Fibroblast of lung (primary cell): ENCODE measurements around the gene SH3PXD2A. TPM values are rescaled to one million over a fixed set of nuclear protein-coding genes. Genes with fewer than 3 reads are reported as not detected.

Experiments
- DNase-seq, 2 donors: peaks; one replicate each; pipeline versions ENCODE4 v3.0.0 to v3.0.0-alpha.2; 2010; ENCODE audit warnings: low read depth in 2 of 2
- H2AFZ ChIP-seq: 2 replicates; pipeline ENCODE4 v1.5.1; 2012; ENCODE audit warnings: low read length, control low read depth, inconsistent platforms
- H3K27ac ChIP-seq: 2 replicates; pipeline ENCODE4 v1.5.1; 2011; ENCODE audit warnings: low read length, control low read depth; ENCODE audit not compliant: insufficient read depth
- H3K27me3 ChIP-seq: 2 replicates; pipeline ENCODE4 v1.5.1; 2011; ENCODE audit warnings: mild to moderate bottlenecking, low read length; ENCODE audit not compliant: control insufficient read depth, insufficient read depth
- H3K36me3 ChIP-seq: 2 replicates; pipeline ENCODE4 v1.5.1; 2011; ENCODE audit warnings: low read length; ENCODE audit not compliant: control insufficient read depth, insufficient read depth
- H3K4me1 ChIP-seq: 2 replicates; pipeline ENCODE4 v1.5.1; 2011; ENCODE audit warnings: low read length; ENCODE audit not compliant: control insufficient read depth, insufficient read depth; ENCODE audit errors: extremely low read depth
- H3K4me2 ChIP-seq: 2 replicates; pipeline ENCODE4 v1.5.1; 2011; ENCODE audit warnings: low read length, control low read depth; ENCODE audit not compliant: insufficient read depth; ENCODE audit errors: extremely low read depth
- H3K4me3 ChIP-seq, 4 experiments: fragments of 200-600 bp in 1 of 4; sonication (generic) in 1 of 4; replicated peaks in 1 of 4; 2 replicates each; pipeline ENCODE4 v1.5.1; 2011 to 2016; ENCODE audit warnings: low read length in 4 of 4, low read depth in 3 of 4, mild to moderate bottlenecking in 3 of 4, control low read depth in 2 of 4, inconsistent platforms in 1 of 4, mixed read lengths in 1 of 4; ENCODE audit not compliant: insufficient read depth in 1 of 4; ENCODE audit errors: control extremely low read depth in 1 of 4
- H3K79me2 ChIP-seq: 2 replicates; pipeline ENCODE4 v1.5.1; 2012; ENCODE audit warnings: mild to moderate bottlenecking, low read length, inconsistent platforms; ENCODE audit not compliant: control insufficient read depth, insufficient read depth
- H3K9ac ChIP-seq: 2 replicates; pipeline ENCODE4 v1.5.1; 2011; ENCODE audit warnings: mild to moderate bottlenecking, low read length, control low read depth; ENCODE audit not compliant: insufficient read depth
- H3K9me3 ChIP-seq: 2 replicates; pipeline ENCODE4 v1.5.1; 2012; ENCODE audit warnings: low read depth, low read length; ENCODE audit not compliant: control insufficient read depth, insufficient read depth
- H4K20me1 ChIP-seq: 2 replicates; pipeline ENCODE4 v1.5.1; 2011; ENCODE audit warnings: low read length; ENCODE audit not compliant: control insufficient read depth, insufficient read depth; ENCODE audit errors: extremely low read depth
- EZH2 ChIP-seq: IDR thresholded peaks from 2 replicates; pipeline ENCODE4 v1.5.1; 2012; ENCODE audit warnings: low read length, control low read depth, mild to moderate bottlenecking; ENCODE audit errors: missing control alignments
- polyA plus RNA-seq, 2 donors: library from polyadenylated mRNA; depleted of rRNA in 1 of 2; stranded (reverse) in 1 of 2; unstranded in 1 of 2; fragments of >200 nt; gene quantifications; 2 replicates each; pipeline ENCODE4 v1.2.1, GENCODE V29; 2011 to 2012; ENCODE audit warnings: missing spikeins in 1 of 2
- total RNA-seq: library from RNA; depleted of rRNA; stranded (reverse); fragments of >200 nt; gene quantifications from 2 replicates; pipeline ENCODE4 v1.2.1, GENCODE V29; 2014
- TF ChIP-seq, protein P1 (sequence below), 2 donors: IDR thresholded peaks in 1 of 2; conservative IDR thresholded peaks in 1 of 2; 1 replicate in 1 of 2; 2 replicates in 1 of 2; pipeline ENCODE4 v1.5.1; 2011 to 2012; ENCODE audit warnings: low read length in 2 of 2, control low read depth in 1 of 2, inconsistent platforms in 1 of 2, low read depth in 1 of 2, mild to moderate bottlenecking in 1 of 2

The SH3PXD2A gene
- total and polyA plus RNA-seq, 2 donors (not counting 1 experiment from before 2014, with no cell fraction given): 25.5 to 33.2 TPM

DNA sequence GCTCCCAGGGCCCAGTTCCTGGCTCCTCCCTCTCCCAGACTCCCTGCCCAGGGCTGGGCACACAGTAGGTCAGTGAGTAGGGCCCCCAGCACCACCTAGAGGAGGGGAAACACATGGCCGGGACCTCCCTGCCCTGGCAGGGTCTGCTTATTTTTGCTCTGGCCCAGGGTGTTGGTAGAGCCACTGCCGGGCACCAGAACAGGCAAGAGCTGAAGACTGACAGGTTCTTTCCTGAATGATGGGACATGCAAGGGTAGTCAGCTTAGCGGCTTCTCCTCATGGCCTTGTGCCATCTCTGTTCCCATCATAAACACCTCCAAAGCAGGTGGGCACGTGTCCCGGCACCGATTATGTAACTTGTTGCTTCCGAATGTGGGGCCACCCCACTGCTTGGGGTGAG lies 275.4 kb downstream of the SH3PXD2A start:
- H2AFZ ChIP-seq: no peak overlapping the region
- no peak for DNase-seq
- no peak for TF ChIP-seq EZH2
- TF ChIP-seq, protein P1, sequence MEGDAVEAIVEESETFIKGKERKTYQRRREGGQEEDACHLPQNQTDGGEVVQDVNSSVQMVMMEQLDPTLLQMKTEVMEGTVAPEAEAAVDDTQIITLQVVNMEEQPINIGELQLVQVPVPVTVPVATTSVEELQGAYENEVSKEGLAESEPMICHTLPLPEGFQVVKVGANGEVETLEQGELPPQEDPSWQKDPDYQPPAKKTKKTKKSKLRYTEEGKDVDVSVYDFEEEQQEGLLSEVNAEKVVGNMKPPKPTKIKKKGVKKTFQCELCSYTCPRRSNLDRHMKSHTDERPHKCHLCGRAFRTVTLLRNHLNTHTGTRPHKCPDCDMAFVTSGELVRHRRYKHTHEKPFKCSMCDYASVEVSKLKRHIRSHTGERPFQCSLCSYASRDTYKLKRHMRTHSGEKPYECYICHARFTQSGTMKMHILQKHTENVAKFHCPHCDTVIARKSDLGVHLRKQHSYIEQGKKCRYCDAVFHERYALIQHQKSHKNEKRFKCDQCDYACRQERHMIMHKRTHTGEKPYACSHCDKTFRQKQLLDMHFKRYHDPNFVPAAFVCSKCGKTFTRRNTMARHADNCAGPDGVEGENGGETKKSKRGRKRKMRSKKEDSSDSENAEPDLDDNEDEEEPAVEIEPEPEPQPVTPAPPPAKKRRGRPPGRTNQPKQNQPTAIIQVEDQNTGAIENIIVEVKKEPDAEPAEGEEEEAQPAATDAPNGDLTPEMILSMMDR (conservative IDR thresholded peaks at IDR 0.05 in 1 of 2, IDR thresholded peaks at IDR 0.05 in 1 of 2; ENCODE audit: low read depth in 1 of 2, low read length in 2 of 2): no peak
- H3K4me2 ChIP-seq: no peak overlapping the region
- H3K4me3 ChIP-seq: no peak overlapping the region
- H3K4me1 ChIP-seq: no peaks in the 10 kb centered on the region
- H3K9me3 ChIP-seq: no peaks in the 10 kb centered on the region
- no peaks in the 10 kb centered on the region for H3K36me3 ChIP-seq
- H3K27me3 ChIP-seq: peaks cover 19% of the 10 kb centered on the region
- no peaks in the 10 kb centered on the region for H4K20me1 ChIP-seq
- H3K27ac ChIP-seq: no peak overlapping the region
- no peaks in the 10 kb centered on the region for H3K79me2 ChIP-seq
- H3K9ac ChIP-seq: no peak overlapping the region

DNA sequence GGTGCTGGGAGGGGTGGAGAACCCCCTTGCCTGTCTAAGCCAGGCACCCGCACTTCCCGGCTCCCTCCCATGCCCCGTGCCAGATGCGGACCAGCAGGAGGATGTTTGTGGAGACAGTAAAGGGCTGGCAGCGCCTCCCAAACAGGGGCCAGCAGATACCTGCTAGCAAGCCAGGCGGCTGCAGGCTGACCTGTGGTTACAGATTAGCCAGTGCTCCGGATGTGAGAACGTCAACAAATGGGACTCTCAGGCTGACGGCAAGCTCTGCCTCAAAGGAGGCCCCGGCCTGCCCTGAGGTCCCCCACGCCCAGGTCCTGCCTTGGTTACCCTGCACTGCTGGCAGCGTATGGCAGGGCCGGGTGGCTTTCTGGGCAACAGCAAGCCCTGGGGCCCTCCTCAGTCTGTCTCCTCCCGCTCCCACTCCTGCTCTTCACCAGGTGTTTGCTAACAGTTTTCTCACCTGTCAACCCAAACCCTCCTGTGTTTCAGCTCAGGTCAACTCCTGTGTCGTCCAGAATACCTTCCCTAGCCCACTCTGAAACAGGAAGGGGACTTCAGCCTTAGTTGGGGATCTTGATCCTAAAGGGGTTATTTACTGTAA lies 276.5 kb downstream of the SH3PXD2A start:
- no peak for DNase-seq
- no peak overlapping the region for H3K27ac ChIP-seq
- no peak for TF ChIP-seq EZH2
- TF ChIP-seq, protein P1 (conservative IDR thresholded peaks at IDR 0.05 in 1 of 2, IDR thresholded peaks at IDR 0.05 in 1 of 2; ENCODE audit: low read depth in 1 of 2, low read length in 2 of 2): no peak
- H3K9me3 ChIP-seq: no peaks in the 10 kb centered on the region
- no peak overlapping the region for H2AFZ ChIP-seq
- no peaks in the 10 kb centered on the region for H3K36me3 ChIP-seq
- H3K4me3 ChIP-seq: no peak overlapping the region
- no peaks in the 10 kb centered on the region for H3K4me1 ChIP-seq
- no peaks in the 10 kb centered on the region for H3K79me2 ChIP-seq
- H3K27me3 ChIP-seq: peaks cover 19% of the 10 kb centered on the region
- H3K9ac ChIP-seq: no peak overlapping the region
- H4K20me1 ChIP-seq: no peaks in the 10 kb centered on the region
- H3K4me2 ChIP-seq: no peak overlapping the region

DNA sequence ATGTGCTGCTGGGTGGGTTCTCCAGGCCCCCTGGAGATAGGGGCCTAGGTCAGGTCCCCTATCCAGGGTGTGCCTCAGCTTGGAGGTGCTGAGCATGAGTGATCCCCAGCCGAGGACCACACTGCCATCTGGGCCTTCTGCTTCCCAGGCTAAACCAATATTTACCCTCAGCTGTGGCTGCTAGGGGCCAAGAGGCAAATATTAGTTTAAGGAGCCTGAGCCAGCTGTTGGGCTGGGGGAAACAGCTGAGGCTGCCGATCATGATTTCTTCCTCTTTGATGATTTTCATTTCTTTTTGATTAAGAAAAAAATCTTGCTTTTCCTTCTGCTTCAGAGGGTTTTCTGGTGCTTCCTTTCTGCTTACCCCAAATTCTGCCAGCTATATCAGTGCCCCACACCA lies 278.5 kb downstream of the SH3PXD2A start:
- Histone ChIP-seq H3K4me1 (no peaks in the 10 kb centered on the region), H3K9me3 (no peaks in the 10 kb centered on the region), H3K9ac (no peak overlapping the region), H2AFZ (no peak overlapping the region), H4K20me1 (no peaks in the 10 kb centered on the region), H3K79me2 (no peaks in the 10 kb centered on the region), H3K36me3 (no peaks in the 10 kb centered on the region), H3K4me3 (no peak overlapping the region), H3K27me3 (peaks cover 21% of the 10 kb centered on the region), H3K4me2 (no peak overlapping the region), H3K27ac (no peak overlapping the region)
- TF ChIP-seq EZH2: no peak
- TF ChIP-seq, protein P1 (conservative IDR thresholded peaks at IDR 0.05 in 1 of 2, IDR thresholded peaks at IDR 0.05 in 1 of 2; ENCODE audit: low read depth in 1 of 2, low read length in 2 of 2): no peak
- DNase-seq: no peak
